ENCODE data around the gene KATNB1.

DNA sequence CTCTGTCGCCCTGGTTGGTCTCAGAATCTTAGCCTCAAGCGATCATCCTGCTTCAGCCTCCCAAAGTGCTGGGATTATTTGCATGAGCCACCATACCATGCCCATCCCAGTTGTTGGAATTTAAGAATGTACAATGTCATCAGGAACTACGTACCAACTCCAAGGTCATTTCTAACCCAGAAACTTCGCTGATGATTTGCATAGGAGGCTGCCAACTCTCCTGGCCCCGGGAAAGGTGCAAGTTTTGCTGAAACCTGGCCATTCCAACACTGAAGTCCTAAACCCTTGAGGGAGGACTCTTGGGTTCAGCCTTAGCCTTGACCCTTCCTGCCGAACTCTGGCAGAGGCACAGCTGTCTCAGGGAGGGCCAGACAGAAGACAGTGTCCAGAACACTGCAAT is 69.6 kb downstream of the KATNB1 start:
- TF ChIP-seq POLR2A (IDR thresholded peaks at IDR 0.05; ENCODE audit: low read length) (no peak), CTCF (IDR thresholded peaks at IDR 0.05) (no peak), CEBPB (IDR thresholded peaks at IDR 0.05) (no peak), ESRRA (IDR thresholded peaks at IDR 0.05; ENCODE audit: borderline replicate concordance, low read length) (peak; percentile 87; the same call in 1 of the 2 replicates), REST (IDR thresholded peaks at IDR 0.05) (no peak), POLR2AphosphoS2 (conservative IDR thresholded peaks at IDR 0.05; ENCODE audit: low read length) (no peak)

Measured in A549 (cell line).